Neural cell (in vitro differentiated cells): ENCODE results near the gene DPYD. TPM values are rescaled to one million over a fixed set of nuclear protein-coding genes. Genes with fewer than 3 reads are reported as not detected.

ENCODE experiments used
- H2AFZ ChIP-seq: fragments of 200-600, 300-800 bp; sonication (generic), shearing (Covaris generic); 2 replicates; pipeline ENCODE4 v1.6.0; 2014; ENCODE audit warnings: low read depth, mild to moderate bottlenecking, antibody characterized with exemption, low read length, moderate library complexity
- H3F3A ChIP-seq: fragments of 200-600 bp; shearing (Covaris generic); 2 replicates; pipeline ENCODE4 v1.6.1; 2016; ENCODE audit warnings: mild to moderate bottlenecking, moderate library complexity, mixed read lengths, antibody characterized with exemption, low read length; ENCODE audit not compliant: insufficient read depth, poor library complexity, severe bottlenecking
- H3K27ac ChIP-seq: fragments of 200-600, 300-800 bp; sonication (generic), shearing (Covaris generic); 2 replicates; pipeline ENCODE4 v1.5.1; 2014; ENCODE audit warnings: mild to moderate bottlenecking, low read length, moderate library complexity
- H3K27me3 ChIP-seq: fragments of 300-800, 200-600 bp; sonication (generic), shearing (Covaris generic); 2 replicates; pipeline ENCODE4 v1.6.0; 2014; ENCODE audit warnings: mild to moderate bottlenecking, low read depth, low read length, moderate library complexity; ENCODE audit not compliant: insufficient read depth
- H3K36me3 ChIP-seq: fragments of 300-800, 200-600 bp; sonication (generic), shearing (Covaris generic); 2 replicates; pipeline ENCODE4 v1.5.1; 2014; ENCODE audit warnings: mild to moderate bottlenecking, antibody characterized with exemption, low read length, moderate library complexity; ENCODE audit not compliant: insufficient read depth
- H3K4me2 ChIP-seq: fragments of 300-800, 200-600 bp; sonication (generic), shearing (Covaris generic); 2 replicates; pipeline ENCODE4 v1.6.0; 2014; ENCODE audit warnings: mild to moderate bottlenecking, low read length
- H3K4me3 ChIP-seq: fragments of 300-800, 200-600 bp; sonication (generic), shearing (Covaris generic); 2 replicates; pipeline ENCODE4 v1.5.1; 2014; ENCODE audit warnings: mild to moderate bottlenecking, low read length, moderate library complexity
- H3K79me2 ChIP-seq: fragments of 200-600 bp; shearing (Covaris generic); replicated peaks from 2 replicates; pipeline ENCODE4 v1.6.0; 2014; ENCODE audit warnings: mild to moderate bottlenecking, low read length, moderate library complexity; ENCODE audit not compliant: insufficient read depth
- H3K9ac ChIP-seq: fragments of 300-800, 200-600 bp; sonication (generic), shearing (Covaris generic); 2 replicates; pipeline ENCODE4 v1.6.1; 2016; ENCODE audit warnings: mild to moderate bottlenecking, low read length, mixed read lengths
- H3K9me2 ChIP-seq: fragments of 200-600 bp; shearing (Covaris generic); 2 replicates; pipeline ENCODE4 v1.6.1; 2016; ENCODE audit warnings: mild to moderate bottlenecking, low read length, mixed read lengths; ENCODE audit not compliant: insufficient read depth
- H3K9me3 ChIP-seq: fragments of 200-600, 300-800 bp; sonication (generic), shearing (Covaris generic); 2 replicates; pipeline ENCODE4 v1.6.1; 2016; ENCODE audit warnings: mild to moderate bottlenecking, mixed run types, low read length, moderate library complexity, mixed read lengths
- H4K20me1 ChIP-seq: fragments of 200-600 bp; shearing (Covaris generic); 2 replicates; pipeline ENCODE4 v1.6.1; 2016; ENCODE audit warnings: mild to moderate bottlenecking, mixed run types; ENCODE audit not compliant: insufficient read depth
- CTCF ChIP-seq: fragments of 450-650 bp; IDR thresholded peaks from 2 replicates; pipeline ENCODE4 v1.5.1; 2014; ENCODE audit warnings: antibody characterized with exemption, mild to moderate bottlenecking, moderate library complexity; ENCODE audit not compliant: poor library complexity, severe bottlenecking
- EP300 ChIP-seq: fragments of 450-650 bp; conservative IDR thresholded peaks from 2 replicates; pipeline ENCODE4 v1.6.1; 2014; ENCODE audit warnings: antibody characterized with exemption, mild to moderate bottlenecking, moderate library complexity; ENCODE audit not compliant: poor library complexity, severe bottlenecking
- EZH2 ChIP-seq: fragments of 200-600, 300-800 bp; shearing (Covaris generic), sonication (generic); IDR thresholded peaks from 2 replicates; pipeline ENCODE4 v1.6.1; 2014; ENCODE audit warnings: antibody characterized with exemption, low read length, borderline replicate concordance, mild to moderate bottlenecking; ENCODE audit not compliant: insufficient read depth, poor library complexity, severe bottlenecking
- MXI1 ChIP-seq: fragments of 450-650 bp; conservative IDR thresholded peaks from 2 replicates; pipeline ENCODE4 v1.6.1; 2014; ENCODE audit warnings: antibody characterized with exemption, mild to moderate bottlenecking; ENCODE audit not compliant: poor library complexity, severe bottlenecking
- POLR2AphosphoS5 ChIP-seq: IDR thresholded peaks from 2 replicates; pipeline ENCODE4 v1.6.1; 2012
- RAD21 ChIP-seq: fragments of 450-650 bp; conservative IDR thresholded peaks from 2 replicates; pipeline ENCODE4 v1.6.1; 2014; ENCODE audit warnings: antibody characterized with exemption, mild to moderate bottlenecking, moderate library complexity
- REST ChIP-seq: IDR thresholded peaks from 2 replicates; pipeline ENCODE4 v1.6.1; 2012; ENCODE audit warnings: borderline replicate concordance
- SMC3 ChIP-seq: fragments of 450-650 bp; conservative IDR thresholded peaks from 2 replicates; pipeline ENCODE4 v1.6.1; 2014; ENCODE audit warnings: antibody characterized with exemption, mild to moderate bottlenecking, moderate library complexity; ENCODE audit not compliant: poor library complexity
- TAF1 ChIP-seq: IDR thresholded peaks from 2 replicates; pipeline ENCODE4 v1.6.1; 2012; ENCODE audit warnings: low read depth
- polyA plus RNA-seq: library from polyadenylated mRNA; depleted of rRNA; stranded (reverse); fragments of >200 nt; gene quantifications from 2 replicates; pipeline ENCODE4 v1.2.3, GENCODE V29; 2014

Gene DPYD
- polyA plus RNA-seq, 1 donor from 2014 or later, result 6.7 TPM

- Histone ChIP-seq H3K9me3 (no peaks in the 10 kb centered on the region), H3K9ac (no peak overlapping the region), H2AFZ (no peak overlapping the region), H3K9me2 (no peaks in the 10 kb centered on the region), H3K4me2 (no peak overlapping the region), H4K20me1 (no peaks in the 10 kb centered on the region), H3K79me2 (no peaks in the 10 kb centered on the region), H3K27ac (no peak overlapping the region), H3F3A (no peaks in the 10 kb centered on the region), H3K27me3 (no peaks in the 10 kb centered on the region), H3K4me3 (no peak overlapping the region), H3K36me3 (no peaks in the 10 kb centered on the region)
- no peak for TF ChIP-seq EP300
- no peak for TF ChIP-seq RAD21
- TF ChIP-seq REST, result no peak
- no peak for TF ChIP-seq MXI1
- TF ChIP-seq SMC3, result no peak
- no peak for TF ChIP-seq POLR2AphosphoS5
- no peak for TF ChIP-seq TAF1
- no peak for TF ChIP-seq EZH2
- no peak for TF ChIP-seq CTCF
Observed at GRCh38 chr1:97824624-97825023, 96.2 kb downstream of the DPYD start.

GRCh38 chr1:97824200-97824599 lies 96.6 kb downstream of the DPYD start:
- Histone ChIP-seq H3K27me3 (no peaks in the 10 kb centered on the region), H3K4me2 (no peak overlapping the region), H4K20me1 (no peaks in the 10 kb centered on the region), H3K4me3 (no peak overlapping the region), H3K36me3 (no peaks in the 10 kb centered on the region), H3K79me2 (no peaks in the 10 kb centered on the region), H3F3A (no peaks in the 10 kb centered on the region), H3K27ac (no peak overlapping the region), H3K9me2 (no peaks in the 10 kb centered on the region), H3K9me3 (no peaks in the 10 kb centered on the region), H2AFZ (no peak overlapping the region), H3K9ac (no peak overlapping the region)
- TF ChIP-seq EZH2 (no peak), SMC3 (no peak), CTCF (no peak), MXI1 (no peak), TAF1 (no peak), POLR2AphosphoS5 (no peak), EP300 (no peak), RAD21 (no peak), REST (no peak)
